Measurements from ENCODE around the gene UBL5. TPM values are rescaled to one million over a fixed set of nuclear protein-coding genes. Genes with fewer than 3 reads are reported as not detected.

The UBL5 gene
- total RNA-seq, 1 experiment from 2014 or later, result 403 TPM

GRCh38 chr19:9806803-9807202, 20.9 kb upstream of the UBL5 start:
- BruUV-seq (replicated peaks), result no TSS peak
- H3K4me3 ChIP-seq, result no peak overlapping the region
- no peaks in the 10 kb centered on the region for H3K9me2 ChIP-seq (ENCODE audit: insufficient read depth)
- no peak overlapping the region for H3K27ac ChIP-seq
- DNase-seq, result no peak
- CTCF ChIA-PET, result no interaction called here
- H4K20me1 ChIP-seq (ENCODE audit: insufficient read depth), result no peaks in the 10 kb centered on the region; the same call in 1 of the 2 replicates
- H3K4me1 ChIP-seq (replicated peaks; ENCODE audit: insufficient read depth), result no peaks in the 10 kb centered on the region
- no peak overlapping the region for H3K4me2 ChIP-seq
- H3F3A ChIP-seq (ENCODE audit: insufficient read depth, low read depth), result peaks cover 8% of the 10 kb centered on the region; the same call in 1 of the 2 replicates
- POLR2A ChIA-PET (ENCODE audit: unreplicated experiment), result no interaction called here
- no peaks in the 10 kb centered on the region for H3K9me3 ChIP-seq (ENCODE audit: insufficient read depth, low read depth)
- intact Hi-C loops (cut with micrococcal nuclease; ENCODE audit: unreplicated experiment), result no loop called here
- no peaks in the 10 kb centered on the region for H3K27me3 ChIP-seq (ENCODE audit: insufficient read depth, low read depth)
- H2AFZ ChIP-seq, result no peak overlapping the region
- peaks cover 11% of the 10 kb centered on the region; the same call in 1 of the 2 replicates for H3K36me3 ChIP-seq (ENCODE audit: low read depth)
- TF ChIP-seq EZH2 (IDR thresholded peaks at IDR 0.05; ENCODE audit: low read depth) (no peak), CTCF (conservative IDR thresholded peaks at IDR 0.05) (no peak)
- H3K79me2 ChIP-seq (ENCODE audit: low read depth), result no peaks in the 10 kb centered on the region

- Histone ChIP-seq H2AFZ (no peak overlapping the region), H3F3A (ENCODE audit: insufficient read depth, low read depth) (peaks cover 8% of the 10 kb centered on the region; the same call in 1 of the 2 replicates), H3K27me3 (ENCODE audit: insufficient read depth, low read depth) (no peaks in the 10 kb centered on the region), H3K4me2 (no peak overlapping the region), H3K9me2 (ENCODE audit: insufficient read depth) (no peaks in the 10 kb centered on the region), H3K4me1 (replicated peaks; ENCODE audit: insufficient read depth) (no peaks in the 10 kb centered on the region), H4K20me1 (ENCODE audit: insufficient read depth) (peaks cover 4% of the 10 kb centered on the region; the same call in 1 of the 2 replicates), H3K36me3 (ENCODE audit: low read depth) (peaks cover 17% of the 10 kb centered on the region), H3K4me3 (no peak overlapping the region), H3K9me3 (ENCODE audit: insufficient read depth, low read depth) (no peaks in the 10 kb centered on the region), H3K79me2 (ENCODE audit: low read depth) (0 out of 2 replicates have a peak, but pooled peaks cover 3% of the 10 kb centered on the region), H3K27ac (no peak overlapping the region)
- intact Hi-C loops (cut with micrococcal nuclease; ENCODE audit: unreplicated experiment), result no loop called here
- ChIA-PET POLR2A (ENCODE audit: unreplicated experiment) (no interaction called here), CTCF (interaction anchor here (0.7 kb wide), 1 partner anchor 371 kb away, joined by 3 read pairs; no protein-coding TSS in a partner anchor)
- no peak for DNase-seq
- BruUV-seq (replicated peaks), result no TSS peak
- TF ChIP-seq EZH2 (IDR thresholded peaks at IDR 0.05; ENCODE audit: low read depth), result no peak
Observed at GRCh38 chr19:9808855-9809824, 18.6 kb upstream of the UBL5 start.

- Histone ChIP-seq H3K4me3 (no peak overlapping the region), H3K27me3 (ENCODE audit: insufficient read depth, low read depth) (no peaks in the 10 kb centered on the region), H3K36me3 (ENCODE audit: low read depth) (peaks cover 17% of the 10 kb centered on the region), H4K20me1 (ENCODE audit: insufficient read depth) (peaks cover 4% of the 10 kb centered on the region; the same call in 1 of the 2 replicates), H2AFZ (no peak overlapping the region), H3K9me3 (ENCODE audit: insufficient read depth, low read depth) (no peaks in the 10 kb centered on the region), H3K9me2 (ENCODE audit: insufficient read depth) (no peaks in the 10 kb centered on the region), H3K4me2 (no peak overlapping the region), H3K27ac (no peak overlapping the region), H3K4me1 (replicated peaks; ENCODE audit: insufficient read depth) (no peaks in the 10 kb centered on the region), H3F3A (ENCODE audit: insufficient read depth, low read depth) (peaks cover 8% of the 10 kb centered on the region; the same call in 1 of the 2 replicates), H3K79me2 (ENCODE audit: low read depth) (peaks cover 15% of the 10 kb centered on the region)
- DNase-seq, result no peak
- intact Hi-C loops (cut with micrococcal nuclease; ENCODE audit: unreplicated experiment), result no loop called here
- ChIA-PET CTCF (no interaction called here), POLR2A (ENCODE audit: unreplicated experiment) (no interaction called here)
- BruUV-seq (replicated peaks), result no TSS peak
- no peak for TF ChIP-seq CTCF (conservative IDR thresholded peaks at IDR 0.05)
- TF ChIP-seq EZH2 (IDR thresholded peaks at IDR 0.05; ENCODE audit: low read depth), result no peak
Observed at GRCh38 chr19:9811139-9811538, 16.6 kb upstream of the UBL5 start.
